DOHH2 (cell line): ENCODE data around the gene MYD88.

Experiments
- H3F3A ChIP-seq: fragments of 200-600 bp; sonication (generic), shearing (Covaris generic); 2 replicates; pipeline ENCODE4 v1.6.0; 2016; ENCODE audit warnings: antibody characterized with exemption, mild to moderate bottlenecking; ENCODE audit not compliant: control insufficient read depth, insufficient read depth
- H3K27ac ChIP-seq: fragments of 200-600 bp; sonication (generic); 2 replicates; pipeline ENCODE4 v1.5.1; 2014; ENCODE audit warnings: low read depth, mild to moderate bottlenecking, low read length, moderate library complexity
- H3K27me3 ChIP-seq: fragments of 200-600 bp; sonication (generic); 2 replicates; pipeline ENCODE4 v1.6.1; 2014; ENCODE audit warnings: mild to moderate bottlenecking, low read length, mixed read lengths; ENCODE audit not compliant: control insufficient read depth
- H3K36me3 ChIP-seq: fragments of 200-600 bp; sonication (generic); 2 replicates; pipeline ENCODE4 v1.6.1; 2014; ENCODE audit warnings: mild to moderate bottlenecking, low read length, moderate library complexity, mixed read lengths; ENCODE audit not compliant: control insufficient read depth
- H3K4me1 ChIP-seq: fragments of 200-600 bp; sonication (generic); 2 replicates; pipeline ENCODE4 v1.6.1; 2014; ENCODE audit warnings: mild to moderate bottlenecking, low read length, mixed read lengths; ENCODE audit not compliant: control insufficient read depth
- H3K4me2 ChIP-seq: fragments of 200-600 bp; sonication (generic); 2 replicates; pipeline ENCODE4 v1.6.0; 2014; ENCODE audit warnings: mild to moderate bottlenecking, low read length, moderate library complexity
- H3K4me3 ChIP-seq: fragments of 200-600 bp; sonication (generic); 2 replicates; pipeline ENCODE4 v1.5.1; 2014; ENCODE audit warnings: mild to moderate bottlenecking, low read length, mixed read lengths
- H3K79me2 ChIP-seq: fragments of 200-600 bp; sonication (generic); 2 replicates; pipeline ENCODE4 v1.6.1; 2014; ENCODE audit warnings: mild to moderate bottlenecking, low read length, mixed read lengths; ENCODE audit not compliant: control insufficient read depth
- H3K9me2 ChIP-seq: fragments of 200-600 bp; sonication (generic); replicated peaks from 2 replicates; pipeline ENCODE4 v1.6.1; 2014; ENCODE audit warnings: mild to moderate bottlenecking, low read length, mixed read lengths; ENCODE audit not compliant: control insufficient read depth
- H3K9me3 ChIP-seq: fragments of 200-600 bp; sonication (generic); 2 replicates; pipeline ENCODE4 v1.6.1; 2014; ENCODE audit warnings: antibody characterized with exemption, low read length, mixed read lengths; ENCODE audit not compliant: control insufficient read depth, insufficient read depth
- H4K20me1 ChIP-seq: fragments of 200-600 bp; sonication (generic); 2 replicates; pipeline ENCODE4 v1.6.0; 2014; ENCODE audit warnings: low read depth, mild to moderate bottlenecking, antibody characterized with exemption, low read length, moderate library complexity; ENCODE audit not compliant: control insufficient read depth, insufficient read depth
- CTCF ChIP-seq: fragments of 200-600 bp; sonication (generic); IDR thresholded peaks from one replicate; pipeline ENCODE4 v1.5.1; 2014; ENCODE audit warnings: antibody characterized with exemption, mild to moderate bottlenecking, low read depth, low read length; ENCODE audit not compliant: poor library complexity, severe bottlenecking
- EZH2phosphoT487 ChIP-seq: fragments of 200-600 bp; sonication (generic); IDR thresholded peaks from 2 replicates; pipeline ENCODE4 v1.6.1; 2017; ENCODE audit warnings: borderline replicate concordance, mild to moderate bottlenecking, antibody characterized with exemption, low read length, moderate library complexity, mixed read lengths

Gene MYD88

GRCh38 chr3:38173834-38174418 lies 35.5 kb downstream of the MYD88 start:
- no peaks in the 10 kb centered on the region for H3K27me3 ChIP-seq
- H3K4me1 ChIP-seq = peaks cover 4% of the 10 kb centered on the region
- TF ChIP-seq CTCF (no peak), EZH2phosphoT487 (no peak)
- no peak overlapping the region for H3K4me3 ChIP-seq
- H3K9me3 ChIP-seq = no peaks in the 10 kb centered on the region
- H3K9me2 ChIP-seq = no peaks in the 10 kb centered on the region
- no peaks in the 10 kb centered on the region for H3F3A ChIP-seq
- H3K79me2 ChIP-seq = peaks cover 96% of the 10 kb centered on the region
- no peaks in the 10 kb centered on the region for H3K36me3 ChIP-seq
- H3K27ac ChIP-seq = no peak overlapping the region
- H3K4me2 ChIP-seq = no peak overlapping the region
- H4K20me1 ChIP-seq = peaks cover 11% of the 10 kb centered on the region; the same call in 1 of the 2 replicates

- Histone ChIP-seq H3F3A (no peaks in the 10 kb centered on the region), H3K4me2 (no peak overlapping the region), H3K9me2 (no peaks in the 10 kb centered on the region), H3K9me3 (no peaks in the 10 kb centered on the region), H3K36me3 (no peaks in the 10 kb centered on the region; the same call in 1 of the 2 replicates), H3K27me3 (no peaks in the 10 kb centered on the region), H3K79me2 (peaks cover 94% of the 10 kb centered on the region), H3K4me3 (no peak overlapping the region), H4K20me1 (peaks cover under 1% of the 10 kb centered on the region; the same call in 1 of the 2 replicates), H3K27ac (no peak overlapping the region), H3K4me1 (no peaks in the 10 kb centered on the region)
- TF ChIP-seq CTCF (no peak), EZH2phosphoT487 (no peak)
Observed at GRCh38 chr3:38177181-38177580, 38.7 kb downstream of the MYD88 start.

GRCh38 chr3:38186781-38187180 lies 48.3 kb downstream of the MYD88 start:
- no peaks in the 10 kb centered on the region for H3K4me1 ChIP-seq
- H3K36me3 ChIP-seq = peaks cover 65% of the 10 kb centered on the region
- no peaks in the 10 kb centered on the region for H3K9me2 ChIP-seq
- TF ChIP-seq EZH2phosphoT487 = no peak
- TF ChIP-seq CTCF = no peak
- H3K4me3 ChIP-seq = no peak overlapping the region
- no peak overlapping the region for H3K27ac ChIP-seq
- no peaks in the 10 kb centered on the region for H3K27me3 ChIP-seq
- no peaks in the 10 kb centered on the region for H3F3A ChIP-seq
- no peak overlapping the region for H3K4me2 ChIP-seq
- no peaks in the 10 kb centered on the region for H3K9me3 ChIP-seq
- H4K20me1 ChIP-seq = no peaks in the 10 kb centered on the region
- peaks cover 12% of the 10 kb centered on the region for H3K79me2 ChIP-seq
